Stimulated activated naive CD4-positive, alpha-beta T cell treated with Interleukin-2 at 50 U/mL for 16 hours (primary cell): ENCODE results near the gene GNG8.
A peak's percentile ranks its signal among the peaks of the same experiment; 100 is the strongest.

Experiments used
- DNase-seq: peaks from one replicate; lab custom pipeline; 2025; lab: John Stamatoyannopoulos, UW

GNG8 gene

GRCh38 chr19:46618670-46619231, 17.3 kb downstream of the GNG8 start:
- no peak for DNase-seq

GRCh38 chr19:46617601-46618000, 18.4 kb downstream of the GNG8 start:
- no peak for DNase-seq

GRCh38 chr19:46616631-46617322, 19.2 kb downstream of the GNG8 start:
- peak; percentile 27 for DNase-seq

- DNase-seq: no peak
These were observed 20.0 kb downstream of the GNG8 start for GRCh38 chr19:46615966-46616365.

GRCh38 chr19:46614114-46614722, 21.8 kb downstream of the GNG8 start:
- peak; percentile 73 for DNase-seq

- no peak for DNase-seq
These were observed 22.5 kb downstream of the GNG8 start for GRCh38 chr19:46613525-46613924.

DNA sequence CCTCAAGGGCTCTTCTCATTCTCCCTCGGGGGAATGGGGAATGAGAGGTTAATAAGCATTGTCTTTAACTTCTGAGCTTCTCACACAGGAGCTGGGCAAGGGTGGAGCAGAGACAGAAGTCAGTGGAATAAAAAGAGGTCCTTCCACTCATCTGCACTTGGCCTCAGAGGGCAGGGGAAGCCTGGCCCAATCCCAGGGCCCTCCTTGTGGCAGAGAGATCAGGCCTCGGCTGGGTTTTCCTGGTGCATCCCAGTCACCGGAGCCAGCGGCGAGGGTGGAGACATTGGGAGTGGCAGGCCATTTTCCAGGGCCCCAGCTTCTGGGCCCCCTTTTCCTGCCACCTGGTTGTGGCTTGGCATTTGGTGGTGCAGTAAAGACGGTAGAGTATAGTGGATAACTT, 24.2 kb downstream of the GNG8 start:
- no peak for DNase-seq

DNA sequence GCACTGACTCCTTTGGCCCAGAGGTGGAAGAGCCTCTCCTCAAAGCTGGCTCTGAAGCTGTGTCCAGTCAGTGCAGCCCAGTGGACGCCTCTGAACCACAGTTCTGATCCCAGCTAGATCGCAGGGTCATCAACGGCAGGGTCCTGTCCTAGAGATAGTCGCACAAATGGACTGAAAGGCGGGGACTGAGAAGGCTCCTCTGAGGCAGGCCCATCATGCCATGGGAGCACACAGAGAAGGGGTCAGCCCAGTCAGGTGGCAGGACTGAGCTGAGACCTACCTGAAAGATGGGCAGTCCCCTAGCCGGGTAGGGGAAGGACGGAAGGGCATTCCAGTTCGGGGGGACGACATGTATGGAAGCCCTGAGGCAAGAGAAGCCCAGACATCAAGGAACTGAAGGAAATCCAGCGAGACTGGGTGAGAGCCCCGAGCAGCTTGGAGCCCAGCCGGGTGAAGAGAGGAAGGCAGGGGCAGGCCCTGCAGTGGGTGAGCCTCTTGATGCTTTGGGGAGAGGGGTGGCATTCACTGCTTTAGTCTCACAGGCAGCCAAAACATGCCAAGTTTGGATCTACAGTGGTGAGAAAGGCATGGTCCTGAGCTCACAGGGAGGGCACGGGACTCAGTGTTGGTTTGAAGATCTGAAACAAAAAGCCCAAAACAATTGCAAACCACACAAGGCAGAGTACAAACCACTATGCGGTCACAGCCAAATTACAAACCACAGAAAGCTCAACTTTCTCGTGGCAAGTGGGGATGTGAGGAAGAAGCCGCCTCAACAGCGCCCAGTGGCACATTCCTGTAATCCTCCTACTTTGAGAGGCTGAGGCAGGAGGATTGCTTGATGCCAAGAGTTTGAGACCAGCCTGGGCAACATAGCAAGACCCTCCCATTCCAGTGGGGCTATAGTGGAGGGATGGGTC, 24.9 kb downstream of the GNG8 start:
- DNase-seq: no peak

GRCh38 chr19:46610413-46610775, 25.6 kb downstream of the GNG8 start:
- no peak for DNase-seq

GRCh38 chr19:46609511-46610412, 26.2 kb downstream of the GNG8 start:
- no peak for DNase-seq

DNA sequence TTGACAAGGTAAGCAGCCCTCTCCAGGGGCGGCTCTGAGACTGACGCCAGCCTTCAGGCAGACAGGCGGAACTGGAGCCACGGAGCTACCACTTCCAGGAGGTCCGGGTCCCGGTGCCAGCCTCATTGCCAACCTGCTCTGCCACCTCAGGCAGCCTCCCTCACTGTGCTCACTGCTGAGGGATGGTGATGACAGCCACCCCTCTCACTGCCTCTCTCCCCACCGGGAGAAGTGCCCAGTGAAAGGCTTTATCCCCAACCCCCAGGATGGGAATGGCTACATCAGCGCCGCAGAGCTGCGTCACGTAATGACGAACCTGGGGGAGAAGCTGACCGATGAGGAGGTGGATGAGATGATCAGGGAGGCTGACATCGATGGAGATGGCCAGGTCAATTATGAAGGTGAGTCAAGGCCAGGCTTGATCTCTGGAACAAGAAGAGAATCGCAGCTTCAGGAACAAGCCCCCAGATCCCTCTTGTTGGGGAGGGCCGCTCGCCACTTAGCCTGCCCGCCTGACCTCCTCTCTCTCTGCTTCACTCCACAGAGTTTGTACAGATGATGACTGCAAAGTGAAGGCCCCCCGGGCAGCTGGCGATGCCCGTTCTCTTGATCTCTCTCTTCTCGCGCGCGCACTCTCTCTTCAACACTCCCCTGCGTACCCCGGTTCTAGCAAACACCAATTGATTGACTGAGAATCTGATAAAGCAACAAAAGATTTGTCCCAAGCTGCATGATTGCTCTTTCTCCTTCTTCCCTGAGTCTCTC, 27.2 kb downstream of the GNG8 start:
- DNase-seq: no peak

- no peak for DNase-seq
These were observed 27.8 kb downstream of the GNG8 start for GRCh38 chr19:46608178-46608577.

- no peak for DNase-seq
These were observed 28.6 kb downstream of the GNG8 start for GRCh38 chr19:46607448-46607841.

- DNase-seq: no peak
These were observed 29.1 kb downstream of the GNG8 start for GRCh38 chr19:46606681-46607447.

DNA sequence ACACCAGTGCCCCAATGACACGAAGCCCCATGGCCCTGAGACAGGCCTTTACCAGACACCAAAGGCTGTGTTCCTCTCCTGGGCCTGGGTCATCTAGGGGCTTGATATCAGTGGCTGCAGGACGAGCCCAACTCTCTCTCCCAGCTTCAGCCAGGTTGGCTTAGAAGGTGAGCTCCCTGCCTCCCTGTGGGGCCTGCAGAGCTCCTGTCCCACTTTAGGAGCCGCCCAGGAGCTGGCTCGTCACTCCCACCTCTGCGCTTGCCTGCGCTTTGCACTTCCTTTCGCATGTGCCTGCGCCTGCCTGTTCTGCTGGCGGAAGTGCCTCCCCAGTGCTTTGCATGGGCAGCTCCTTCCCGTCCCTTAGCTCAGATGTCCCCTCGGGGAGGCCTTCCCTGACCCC, 30.0 kb downstream of the GNG8 start:
- no peak for DNase-seq

DNA sequence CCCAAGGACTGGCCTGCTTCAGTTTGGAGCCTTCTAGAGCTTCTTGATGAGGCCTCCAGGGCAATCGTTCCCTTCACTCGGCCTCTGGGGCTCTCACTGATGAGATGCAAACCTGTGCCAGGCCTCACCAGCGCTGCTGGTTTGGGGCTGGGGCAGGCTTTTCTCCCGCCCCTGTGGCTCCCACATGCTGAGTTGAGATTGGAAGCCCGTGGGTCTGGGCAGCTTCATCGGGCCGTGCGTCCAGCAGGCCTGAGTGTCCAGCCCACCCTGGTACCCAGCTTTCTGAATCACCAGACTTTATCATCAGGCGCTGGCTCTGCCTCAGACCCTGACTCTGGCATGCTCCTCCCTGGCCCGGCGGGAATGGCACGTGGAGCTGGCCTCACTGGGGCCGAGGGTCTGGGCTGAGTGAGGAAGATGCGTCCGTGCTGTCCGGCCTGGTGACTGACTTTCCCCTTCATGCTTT, 30.6 kb downstream of the GNG8 start:
- no peak for DNase-seq

- no peak for DNase-seq
These were observed 31.1 kb downstream of the GNG8 start for GRCh38 chr19:46604781-46605355.

DNA sequence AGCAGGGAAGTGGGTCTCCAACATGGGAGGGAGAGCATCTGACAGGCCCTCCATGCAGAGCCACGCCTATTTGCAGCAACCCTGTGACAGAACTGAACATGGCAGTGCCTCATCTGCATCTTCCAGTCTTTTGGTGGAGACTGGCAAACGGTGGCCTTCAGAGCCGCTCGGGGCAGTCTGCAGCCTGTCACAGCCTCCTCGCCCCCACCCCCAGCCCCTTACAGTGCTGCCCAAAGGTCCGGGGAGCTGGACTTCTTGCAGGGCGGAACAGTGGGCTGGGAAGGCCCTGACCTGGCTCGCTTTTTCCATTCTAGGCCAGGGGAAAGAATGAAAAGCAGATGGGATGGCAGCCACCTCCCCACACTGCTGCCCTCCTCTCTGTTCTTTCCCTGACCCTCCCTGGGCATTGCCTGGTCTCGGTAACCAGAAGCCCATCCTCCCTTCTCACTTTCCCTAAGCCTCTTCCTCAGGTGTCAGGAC, 32.2 kb downstream of the GNG8 start:
- no peak for DNase-seq

DNA sequence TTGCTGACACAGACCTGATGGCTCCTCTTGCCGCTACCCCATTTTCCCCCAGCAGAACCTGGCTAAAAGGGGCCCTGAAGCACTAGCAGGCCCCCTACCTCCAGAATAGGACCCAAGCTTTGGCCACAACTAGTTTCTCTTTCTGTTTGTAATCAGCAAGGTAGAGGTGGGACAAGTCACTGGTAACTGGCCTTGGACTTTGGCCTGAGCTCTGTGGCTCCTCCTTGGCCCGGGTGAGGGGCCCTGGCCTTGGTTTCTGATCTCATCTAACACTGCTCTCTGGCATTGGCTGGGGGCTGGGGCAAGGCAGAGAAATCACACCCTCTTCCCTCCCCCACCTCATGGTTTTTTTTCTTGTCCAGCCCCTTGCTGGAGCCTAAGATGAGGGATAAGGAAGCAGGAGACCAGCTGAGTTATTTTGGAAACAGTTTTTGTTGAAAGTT, 32.8 kb downstream of the GNG8 start:
- no peak for DNase-seq
